NCI-H2107 (cell line): ENCODE measurements around the gene CRYBA1.
"Not testable (repeated sequence)": the region's sequence is repeated elsewhere in the genome, so short reads cannot be mapped to it uniquely, and the experiment has no call there.

Experiments used
- DNase-seq: peaks from one replicate; lab custom pipeline; 2025; lab: John Stamatoyannopoulos, UW

The CRYBA1 gene

DNA sequence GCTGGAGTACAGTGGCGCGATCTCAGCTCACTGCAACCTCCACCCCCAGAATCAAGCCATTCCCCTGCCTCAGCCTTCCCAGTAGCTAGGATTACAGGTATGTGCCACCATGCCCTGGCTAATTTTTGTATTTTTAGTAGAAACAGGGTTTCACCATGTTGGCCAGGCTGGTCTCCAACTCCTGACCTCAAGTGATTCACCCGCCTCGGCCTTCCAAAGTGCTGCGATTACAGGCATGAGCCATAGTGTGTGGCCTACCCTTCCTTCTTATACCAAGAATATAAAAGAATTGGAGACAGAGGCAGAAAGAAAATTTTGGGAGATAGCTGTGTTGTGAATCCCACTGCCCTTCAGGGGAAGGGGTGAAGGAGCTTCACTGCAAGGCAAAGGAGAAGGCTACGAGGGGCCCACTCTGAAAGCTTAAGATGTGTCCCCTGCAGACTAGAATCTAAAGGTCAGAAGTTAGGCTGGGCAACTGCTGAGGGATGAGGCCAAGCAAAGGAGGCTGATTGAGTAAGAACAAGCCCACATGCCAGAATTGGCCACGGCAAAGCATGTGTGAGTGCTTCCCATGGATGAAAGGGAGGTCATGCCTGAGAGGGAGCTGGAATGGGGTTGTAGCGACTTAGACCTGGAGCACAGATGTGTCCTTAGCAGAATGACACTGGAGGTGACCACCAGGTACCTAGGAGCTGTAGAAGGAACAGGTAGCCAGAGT, 8.4 kb upstream of the CRYBA1 start:
- DNase-seq, result no peak

DNA sequence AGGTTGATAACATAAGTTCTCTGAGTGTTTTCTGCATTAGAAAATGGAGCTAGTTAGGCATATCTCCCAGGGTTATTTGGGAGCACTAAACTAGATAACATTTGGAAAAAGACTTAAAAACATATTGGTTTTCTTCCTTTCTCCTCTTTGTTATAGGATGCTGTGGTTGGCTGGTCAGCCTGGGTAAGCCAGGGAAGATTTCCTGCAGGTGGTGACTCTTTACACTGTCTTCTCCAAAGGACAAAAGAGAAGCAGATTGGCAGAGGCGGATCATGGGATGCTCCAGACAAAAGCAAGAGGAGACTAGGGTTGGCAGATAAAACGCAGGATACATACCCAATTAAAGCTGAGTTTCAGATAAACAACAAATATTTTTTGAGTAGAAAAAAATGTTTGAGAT, 6.2 kb upstream of the CRYBA1 start:
- DNase-seq, result no peak

DNA sequence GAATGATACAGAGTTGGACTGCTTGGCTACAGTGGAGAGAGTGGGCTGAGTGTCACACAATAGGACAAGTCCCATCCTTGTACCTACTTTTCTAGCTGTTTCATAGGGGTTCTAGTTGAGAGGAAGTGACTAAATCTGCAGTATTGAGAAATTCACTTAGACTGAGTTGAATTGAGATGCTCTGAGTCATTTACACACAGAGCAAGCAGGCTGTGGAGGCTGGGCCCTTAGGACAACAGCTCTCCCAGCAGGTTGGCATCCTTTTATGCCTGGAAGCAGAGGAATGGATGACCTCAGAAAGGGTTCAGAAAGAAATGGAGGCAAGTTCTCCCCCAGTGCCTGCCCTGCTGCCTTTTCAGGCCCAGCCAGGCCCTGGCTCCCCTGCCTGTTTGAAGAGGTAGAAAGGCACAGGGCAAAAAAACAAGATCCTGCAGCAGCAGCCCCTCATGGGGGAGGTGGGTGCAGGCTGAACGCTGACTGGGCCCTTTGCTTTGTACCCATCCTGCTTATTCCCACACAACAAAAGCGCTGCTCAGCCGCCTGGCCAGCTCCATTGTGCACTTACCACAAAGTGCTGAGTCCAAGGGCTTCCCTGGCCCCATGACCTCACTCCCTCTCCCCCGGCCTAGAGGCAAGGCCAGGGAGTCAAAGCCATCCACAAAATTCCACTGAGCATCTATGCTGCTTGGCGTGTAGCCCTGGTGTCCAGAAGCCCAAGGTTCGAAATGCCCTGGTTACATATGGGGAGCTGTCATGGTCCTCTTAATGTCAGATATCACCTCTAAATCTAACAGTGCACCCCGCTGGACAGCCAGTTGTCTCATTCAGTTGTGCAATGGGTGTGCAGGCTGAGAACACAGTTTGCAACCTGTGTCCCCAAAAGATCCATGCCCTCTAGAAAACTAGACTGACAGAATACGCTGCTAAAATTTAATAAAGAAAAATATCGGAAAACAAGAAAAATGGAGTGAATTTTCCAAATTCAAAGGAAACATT, 5.4 kb upstream of the CRYBA1 start:
- DNase-seq, result no peak

DNA sequence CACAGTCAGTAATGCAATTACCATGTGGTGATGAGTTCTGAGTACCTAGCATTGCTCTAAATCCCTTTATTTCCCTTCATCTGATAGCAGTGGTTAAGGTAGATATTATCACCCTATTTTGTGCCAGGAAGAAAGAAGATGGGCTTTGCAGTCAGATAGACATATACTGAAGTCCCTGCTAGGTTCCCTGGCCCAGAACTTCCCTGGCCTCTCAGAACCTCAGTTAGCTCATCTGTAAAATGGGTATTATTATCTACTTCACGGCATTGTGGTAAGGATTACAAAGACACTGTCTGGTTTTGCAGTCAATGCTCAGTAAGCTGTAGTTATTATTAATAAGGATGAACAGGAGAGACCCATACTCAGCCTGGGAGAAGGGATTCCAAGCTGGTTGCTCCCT, 4.6 kb upstream of the CRYBA1 start:
- no peak for DNase-seq

DNA sequence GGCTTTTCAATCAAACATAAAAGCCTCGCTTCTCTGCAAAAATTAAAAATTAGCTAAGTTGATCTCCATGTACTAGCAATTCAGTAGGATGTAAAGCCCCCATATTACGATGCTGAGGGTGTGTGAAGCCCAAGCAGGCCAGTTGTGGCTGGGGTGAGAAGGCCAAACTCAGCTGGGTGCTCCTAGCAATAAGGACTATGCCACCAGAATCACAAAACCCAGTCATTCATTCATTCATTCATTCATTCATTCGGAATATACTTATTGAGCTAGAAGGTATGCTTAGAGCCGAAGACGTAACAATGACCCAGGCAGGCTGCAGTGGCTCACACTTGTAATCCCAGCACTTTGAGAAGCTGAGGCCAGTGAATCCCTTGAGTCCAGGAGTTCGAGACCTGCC, 3.9 kb upstream of the CRYBA1 start:
- no peak for DNase-seq

DNA sequence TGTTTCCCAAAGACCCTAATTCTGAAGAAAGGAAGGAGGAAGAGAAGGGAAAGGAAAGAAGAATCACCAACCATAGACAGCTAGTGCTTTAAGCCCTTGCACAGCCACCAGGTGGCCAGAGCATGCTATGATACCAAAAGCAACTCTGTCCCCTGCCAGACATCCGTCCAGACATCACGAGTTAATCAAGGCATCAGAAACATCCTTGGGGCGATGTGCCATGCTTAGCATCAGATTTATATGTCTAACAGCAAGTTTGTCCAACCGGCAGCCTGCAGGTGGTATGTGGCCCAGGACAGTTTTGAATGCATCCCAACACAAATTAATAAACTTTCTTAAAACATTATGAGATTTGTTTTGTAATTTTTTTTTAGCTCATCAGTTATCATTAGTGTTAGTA, 2.9 kb upstream of the CRYBA1 start:
- DNase-seq, result no peak

DNA sequence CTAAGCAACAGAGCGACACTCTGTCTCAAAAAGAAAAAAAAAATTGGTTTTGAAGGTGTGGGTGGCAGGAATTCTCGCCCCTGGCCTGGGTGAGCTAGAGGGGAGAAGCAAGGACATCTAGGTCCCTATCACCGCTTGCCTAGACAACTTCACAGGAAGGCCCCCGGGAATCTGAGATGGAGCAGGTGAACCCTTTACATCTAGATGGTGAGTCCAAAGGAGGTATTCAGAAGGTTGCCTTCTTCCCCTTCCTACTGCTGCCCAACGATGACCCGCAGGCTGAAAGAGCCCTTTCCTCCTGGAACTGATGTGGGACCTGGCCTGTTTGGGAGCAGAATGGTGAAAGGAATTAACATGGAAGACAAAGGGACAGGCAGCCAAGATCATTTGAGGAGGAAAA, 1.3 kb upstream of the CRYBA1 start:
- no peak for DNase-seq

DNA sequence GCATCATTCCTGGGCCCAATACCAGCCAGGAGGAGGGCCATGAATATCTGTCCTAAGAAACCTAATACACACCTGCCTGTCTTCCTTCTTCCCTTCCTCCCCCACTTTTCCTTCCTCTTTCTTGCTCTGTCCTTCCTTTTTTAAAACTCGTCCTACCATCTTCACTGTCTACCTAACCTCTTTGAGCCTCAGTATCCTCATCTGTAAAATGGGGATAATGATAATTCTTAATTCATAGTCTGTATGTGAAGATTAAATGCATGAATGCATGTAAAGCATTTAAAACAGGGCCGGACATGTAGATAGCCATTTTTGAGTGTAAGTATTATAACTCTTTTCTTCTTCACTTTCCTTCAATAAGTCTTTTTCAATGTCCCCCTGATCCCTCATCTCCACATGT, 560 bp downstream of the CRYBA1 start:
- no peak for DNase-seq

DNA sequence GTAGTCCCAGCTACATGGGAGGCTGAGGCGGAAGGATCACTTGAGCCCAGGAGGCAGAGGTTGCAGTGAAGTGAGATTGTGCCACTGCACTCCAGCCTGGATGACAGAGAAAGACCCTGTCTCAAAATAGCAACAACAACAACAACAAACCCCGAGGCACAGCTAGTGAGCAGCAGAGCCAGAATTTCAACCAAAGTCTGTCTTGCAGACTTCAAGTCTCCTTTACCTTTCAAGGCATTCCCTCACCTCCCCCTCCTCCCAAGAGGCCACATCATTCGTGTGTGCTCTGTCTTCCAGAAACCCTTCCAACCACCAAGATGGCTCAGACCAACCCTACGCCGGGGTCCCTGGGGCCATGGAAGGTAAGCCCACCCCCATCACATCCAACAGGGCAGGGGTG, 2.2 kb downstream of the CRYBA1 start:
- no peak for DNase-seq

DNA sequence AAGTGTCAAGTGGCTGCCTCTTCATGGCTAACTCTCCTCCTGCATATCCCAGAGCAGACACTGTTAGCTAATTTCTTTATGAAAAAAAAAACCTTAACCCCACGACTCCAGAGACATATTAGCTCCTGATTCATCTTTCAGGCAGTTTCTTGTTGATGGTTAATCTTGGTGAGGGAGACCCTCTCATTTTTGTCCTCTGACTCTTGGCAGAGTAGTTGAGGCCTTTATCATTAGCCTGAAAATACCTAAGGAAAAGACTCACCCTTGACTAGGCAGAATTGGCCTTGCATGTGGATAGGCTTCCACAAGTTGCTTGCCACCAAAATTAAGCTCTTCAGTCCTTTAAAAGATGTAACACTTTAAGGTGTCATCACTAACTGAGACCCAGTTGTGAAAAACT, 4.0 kb downstream of the CRYBA1 start:
- DNase-seq, result no peak

DNA sequence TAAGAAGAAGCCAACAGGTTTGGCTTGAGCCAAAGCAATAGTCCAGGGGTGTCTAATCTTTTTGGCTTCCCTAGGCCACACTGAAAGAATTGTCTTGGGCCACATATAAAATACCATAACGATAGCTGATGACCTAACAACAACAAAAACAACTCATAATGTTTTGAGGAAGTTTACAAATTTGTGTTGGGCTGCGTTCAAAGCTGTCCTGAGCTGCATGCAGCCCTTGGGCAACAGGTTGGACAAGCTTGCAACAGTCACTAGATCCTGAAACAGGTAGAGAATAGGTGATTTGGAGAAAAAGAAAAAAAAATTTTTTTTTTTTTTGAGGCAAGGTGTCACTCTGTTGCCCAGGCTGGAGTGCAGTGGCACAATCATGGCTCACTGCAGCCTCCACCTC, 4.5 kb downstream of the CRYBA1 start:
- no peak for DNase-seq

DNA sequence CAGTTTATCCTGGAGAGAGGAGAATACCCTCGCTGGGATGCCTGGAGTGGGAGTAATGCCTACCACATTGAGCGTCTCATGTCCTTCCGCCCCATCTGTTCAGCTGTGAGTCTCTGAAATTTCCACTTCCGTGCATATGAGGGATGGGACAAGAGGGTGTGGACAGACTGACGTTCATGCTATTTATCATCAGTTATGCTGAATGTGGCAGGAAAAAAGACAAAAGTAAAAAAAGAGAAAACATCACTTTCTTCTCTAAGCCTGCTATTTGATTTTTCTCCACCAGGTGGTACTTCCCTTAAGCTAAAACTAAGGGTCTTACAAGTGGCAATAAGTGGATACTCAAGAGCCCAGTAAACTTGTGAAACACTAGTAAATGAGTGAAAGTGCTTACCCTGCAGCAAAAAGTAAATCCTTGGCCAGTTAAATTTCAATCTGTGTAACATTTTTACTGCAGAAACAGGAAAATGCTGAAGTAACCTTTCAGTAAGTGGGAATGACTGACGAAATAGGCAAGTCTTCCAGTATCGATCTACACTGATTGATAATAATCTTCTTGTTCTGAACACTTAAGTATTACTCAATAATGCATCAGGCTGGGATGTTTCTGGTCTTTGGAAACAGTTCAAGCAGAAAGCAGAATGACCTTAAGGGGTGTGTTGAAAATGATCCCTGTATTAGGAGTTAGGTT, 5.6 kb downstream of the CRYBA1 start:
- no peak for DNase-seq

DNA sequence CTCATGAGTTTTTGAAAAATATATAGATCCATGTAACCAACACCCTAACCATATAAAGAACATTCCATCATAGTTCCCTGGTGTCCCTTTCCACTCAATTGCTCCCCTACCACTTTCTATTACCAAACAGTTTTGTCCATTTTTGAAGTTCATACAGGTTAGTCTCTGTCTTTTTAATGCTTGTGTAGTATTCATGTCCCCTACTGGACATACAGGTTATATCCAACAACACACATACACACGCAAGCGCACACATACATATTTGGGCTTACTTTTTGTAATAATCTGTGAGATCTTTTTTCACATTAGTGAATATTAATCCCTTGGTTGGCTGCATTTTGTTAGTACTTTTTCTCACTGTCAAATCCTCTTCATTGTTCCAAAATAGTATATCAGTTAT, 6.4 kb downstream of the CRYBA1 start:
- no peak for DNase-seq

DNA sequence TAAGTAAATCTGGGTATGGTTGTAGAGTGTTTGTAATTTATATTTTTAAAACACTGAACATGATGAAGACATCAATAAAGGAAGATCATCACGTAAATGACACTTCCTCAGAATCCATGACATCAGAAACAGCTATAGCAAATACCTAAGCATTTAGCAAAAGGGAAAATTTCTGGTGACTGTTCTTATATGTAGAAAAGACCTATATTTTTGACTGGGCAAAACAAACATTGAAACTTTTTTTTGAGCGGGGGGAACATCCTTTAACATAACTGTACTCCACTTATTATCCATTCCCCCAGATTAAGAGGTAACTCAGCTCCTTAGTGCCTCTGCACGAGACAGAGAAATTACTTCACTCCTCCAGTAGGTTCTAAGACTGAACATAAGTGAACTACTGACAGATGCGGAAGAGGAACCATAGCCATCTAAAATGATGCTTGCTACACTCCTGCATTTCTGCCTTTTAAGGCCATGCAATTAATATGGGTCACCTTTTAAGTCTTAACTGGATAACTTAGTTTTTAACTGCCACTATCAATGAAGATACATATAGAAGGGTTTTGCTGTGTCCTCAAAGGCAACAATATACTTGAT, 9.4 kb downstream of the CRYBA1 start:
- no peak for DNase-seq

DNA sequence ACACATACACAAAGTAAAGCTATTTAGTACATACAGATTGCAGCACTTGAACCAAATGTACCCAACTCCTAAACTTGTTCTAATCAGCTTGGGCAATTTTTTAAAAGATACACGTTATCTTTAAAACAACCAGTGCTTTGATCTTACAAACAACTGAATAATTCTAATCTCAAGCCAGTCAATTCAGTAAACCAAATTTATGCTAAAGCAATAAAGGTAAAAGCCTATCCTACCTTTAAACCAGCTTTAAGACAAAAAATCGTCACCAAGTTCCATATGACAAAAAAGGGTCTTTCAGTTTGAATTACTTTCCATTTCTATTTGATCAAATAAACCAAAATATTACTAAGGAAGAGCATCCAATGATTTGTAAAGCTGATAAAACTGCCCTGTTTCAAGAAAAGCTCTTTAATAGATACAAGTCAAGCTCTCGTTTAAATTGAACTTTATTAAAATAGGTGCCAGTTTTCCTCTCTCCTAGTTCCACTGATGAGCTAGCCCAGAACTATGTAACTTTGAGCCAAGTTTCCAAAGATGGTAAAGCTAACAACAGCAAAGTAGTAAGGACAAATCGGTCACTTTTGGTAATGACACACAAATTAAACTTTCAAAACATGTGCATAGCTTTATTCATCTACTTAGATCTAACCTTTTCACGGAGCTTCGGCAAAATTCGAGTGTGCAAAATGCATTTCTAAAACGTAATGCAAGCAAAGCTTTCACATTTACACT, 10.2 kb downstream of the CRYBA1 start:
- no peak for DNase-seq

DNA sequence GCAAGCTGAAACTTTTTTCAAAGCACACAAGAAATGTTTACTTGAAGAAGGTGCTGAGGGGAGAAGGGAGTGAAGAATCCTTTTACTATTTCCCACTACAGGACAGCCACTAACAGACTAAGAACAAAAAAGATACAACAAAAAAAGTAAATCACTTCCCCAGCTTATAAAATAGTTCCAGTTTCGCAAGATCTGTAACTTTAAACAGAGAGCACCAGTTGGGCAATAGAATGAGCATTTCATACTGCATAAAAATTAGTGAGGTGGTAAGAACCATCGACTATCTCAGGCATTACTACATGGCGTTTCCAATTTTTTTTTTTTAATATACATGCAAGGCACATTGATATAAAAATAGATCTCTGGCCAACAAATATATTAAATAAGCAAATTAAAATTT, 11.1 kb downstream of the CRYBA1 start:
- DNase-seq, result no peak

DNA sequence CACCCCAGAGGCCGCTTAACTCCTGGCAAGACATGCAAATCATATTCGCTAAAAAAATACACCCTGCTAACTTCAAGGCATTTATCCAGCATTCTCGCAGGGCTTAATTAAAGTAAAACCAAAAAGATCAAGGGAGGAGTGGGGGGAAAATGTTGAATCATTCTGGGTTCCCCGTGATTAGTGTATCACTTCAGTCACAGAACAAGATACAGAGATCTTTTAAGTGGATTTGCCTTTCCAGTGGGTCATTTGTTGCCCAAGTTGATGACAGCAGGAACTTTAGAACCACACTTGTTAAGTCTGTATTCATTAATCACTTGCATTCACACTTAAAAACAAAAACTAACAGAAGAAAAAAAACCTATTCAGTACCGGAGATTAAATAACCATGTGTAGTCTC, 17.3 kb downstream of the CRYBA1 start:
- no peak for DNase-seq

DNA sequence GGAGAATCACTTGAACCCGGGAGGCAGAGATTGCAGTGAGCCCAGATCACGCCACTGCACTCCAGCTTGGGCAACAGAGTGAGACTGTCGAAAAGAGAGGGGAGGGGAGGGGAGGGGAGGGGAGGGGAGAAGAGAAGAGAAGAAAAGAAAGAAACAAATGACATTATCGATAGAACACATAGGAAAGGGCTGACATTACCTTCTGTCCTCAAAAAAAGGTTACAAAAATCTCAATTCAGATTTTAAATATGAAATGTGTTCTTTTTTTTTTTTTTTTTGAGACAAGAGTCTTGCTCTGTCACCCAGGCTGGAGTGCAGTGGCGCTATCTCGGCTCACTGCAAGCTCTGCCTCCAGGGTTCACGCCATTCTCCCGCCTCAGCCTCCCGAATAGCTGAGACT, 25.3 kb downstream of the CRYBA1 start:
- DNase-seq, result not testable (repeated sequence)

DNA sequence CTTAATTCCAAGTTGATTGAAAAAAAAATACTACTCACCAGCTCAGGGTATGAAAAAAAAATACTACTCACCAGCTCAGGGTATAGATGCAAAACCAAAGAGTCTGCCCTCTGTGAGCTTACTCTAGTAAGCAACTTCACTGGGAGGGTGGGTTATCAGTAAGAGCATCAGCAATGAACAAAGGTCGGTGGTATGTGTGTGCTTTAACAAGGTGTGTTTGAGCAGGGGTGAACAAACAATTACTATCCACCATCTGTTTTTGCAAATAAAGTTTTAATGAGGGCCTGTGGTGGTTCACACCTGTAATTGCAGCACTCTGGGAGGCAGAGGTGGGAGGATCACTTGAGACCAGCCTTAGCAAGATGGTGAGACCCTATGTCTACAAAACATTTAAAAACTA, 27.3 kb downstream of the CRYBA1 start:
- DNase-seq, result no peak

DNA sequence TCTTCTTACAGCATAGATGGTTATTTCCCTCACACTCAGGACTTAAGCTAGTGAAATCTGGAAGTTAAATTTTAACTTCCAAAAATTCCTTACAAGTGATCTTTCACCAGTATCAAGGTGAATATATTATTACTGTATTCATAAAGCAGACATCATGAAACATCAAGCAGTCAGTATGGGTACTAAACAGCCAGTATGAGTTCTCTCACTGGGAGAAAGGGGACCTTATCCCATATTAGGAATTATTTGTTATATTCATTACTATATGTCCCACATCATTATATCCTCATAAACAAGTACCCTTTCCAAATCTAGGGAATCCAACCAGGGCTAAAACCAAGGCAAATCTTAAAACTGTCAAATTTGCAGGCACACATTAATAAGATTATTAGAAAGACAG, 32.0 kb downstream of the CRYBA1 start:
- DNase-seq, result no peak

DNA sequence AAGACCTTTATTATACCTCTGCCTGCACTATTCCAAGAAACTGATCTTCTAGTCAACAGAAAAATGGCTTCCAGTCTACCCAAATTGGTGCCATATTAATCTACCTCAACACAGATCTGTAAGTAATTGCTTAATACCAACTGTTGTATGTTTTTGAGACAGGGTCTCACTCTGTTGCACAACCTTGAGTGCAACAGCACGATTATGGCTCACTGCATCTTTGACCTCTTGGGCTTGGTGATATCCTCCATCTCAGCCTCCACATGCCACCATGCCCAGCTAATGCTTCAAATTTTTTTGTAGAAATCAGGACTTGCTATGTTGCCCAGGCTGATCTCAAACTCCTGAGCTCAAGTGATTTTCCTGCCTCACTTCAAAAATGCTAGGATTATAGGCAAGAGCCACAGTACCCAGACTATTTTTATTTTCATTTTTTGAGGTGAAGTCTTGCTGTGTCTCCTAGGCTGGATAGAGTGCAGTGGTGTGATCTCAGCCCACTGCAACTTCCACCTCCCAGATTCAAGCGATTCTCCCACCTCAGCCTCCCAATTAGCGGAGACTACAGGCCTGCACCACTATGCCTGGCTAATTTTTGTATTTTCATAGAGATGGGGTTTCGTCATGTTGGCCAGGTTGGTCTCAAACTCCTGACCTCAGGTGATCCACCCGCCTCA, 32.9 kb downstream of the CRYBA1 start:
- DNase-seq, result no peak
